CD4-positive, alpha-beta T cell (primary cell): Measurements from ENCODE around the gene DARS1. TPM values are rescaled to one million over a fixed set of nuclear protein-coding genes. Genes with fewer than 3 reads are reported as not detected.

Source experiments
- ATAC-seq: fragments of 200-7000 bp; cut with Tn5 transposase; one replicate; pipeline ENCODE4 v1.10.0; 2022; ENCODE audit warnings: mild to moderate bottlenecking; ENCODE audit not compliant: poor library complexity
- CTCF ChIA-PET: fragments of 350-600 bp; sonication (Branson Sonifier 250); formaldehyde crosslinking; loops from one replicate; lab custom pipeline; 2021; ENCODE audit warnings: antibody characterized with exemption, inconsistent platforms; lab: Charles Lee
- POLR2A ChIA-PET: fragments of 350-600 bp; sonication (Branson Sonifier 250); formaldehyde crosslinking; loops from one replicate; lab custom pipeline; 2021; ENCODE audit warnings: antibody characterized with exemption, inconsistent platforms; lab: Charles Lee
- DNase-seq, 14 experiments: peaks; one replicate each; pipeline ENCODE4 v3.0.0-alpha.2; 2013 to 2020; ENCODE audit warnings: mixed read lengths in 2 of 14
- H3K27ac ChIP-seq, 2 donors: one replicate each; pipeline versions ENCODE4 v1.5.1 to v1.7.0; 2013; ENCODE audit warnings: low read length in 2 of 2, low read depth in 1 of 2, mild to moderate bottlenecking in 1 of 2
- H3K27me3 ChIP-seq, 2 experiments: 1 replicate in 1 of 2; 2 replicates in 1 of 2; pipeline versions ENCODE4 v1.6.1 to v1.7.0; 2013; ENCODE audit warnings: low read length in 2 of 2, control low read depth in 1 of 2, mild to moderate bottlenecking in 1 of 2, moderate library complexity in 1 of 2; ENCODE audit not compliant: insufficient read depth in 2 of 2, control insufficient read depth in 1 of 2
- H3K36me3 ChIP-seq: one replicate; pipeline ENCODE4 v1.6.1; 2013; ENCODE audit warnings: low read length, control low read depth; ENCODE audit not compliant: insufficient read depth
- H3K4me1 ChIP-seq: one replicate; pipeline ENCODE4 v1.6.1; 2013; ENCODE audit warnings: low read length, control low read depth; ENCODE audit not compliant: insufficient read depth
- H3K4me3 ChIP-seq: one replicate; pipeline ENCODE4 v1.5.1; 2013; ENCODE audit warnings: mild to moderate bottlenecking, low read length, moderate library complexity
- H3K9me3 ChIP-seq, 2 experiments: 1 replicate in 1 of 2; 2 replicates in 1 of 2; pipeline versions ENCODE4 v1.6.1 to v1.7.0; 2013; ENCODE audit warnings: low read length in 2 of 2, mild to moderate bottlenecking in 2 of 2, control low read depth in 1 of 2, moderate library complexity in 1 of 2; ENCODE audit not compliant: control insufficient read depth in 1 of 2, insufficient read depth in 1 of 2
- H3K27ac Mint-ChIP-seq: one replicate; pipeline ENCODE4 v1.8.0; 2020; ENCODE audit warnings: mixed read lengths
- H3K27me3 Mint-ChIP-seq: one replicate; pipeline ENCODE4 v1.8.0; 2021; ENCODE audit warnings: mixed read lengths
- H3K36me3 Mint-ChIP-seq: one replicate; pipeline ENCODE4 v1.8.0; 2021; ENCODE audit warnings: low read depth, mixed read lengths
- H3K4me1 Mint-ChIP-seq: one replicate; pipeline ENCODE4 v1.8.0; 2021; ENCODE audit warnings: low read depth, mixed read lengths
- H3K4me3 Mint-ChIP-seq: one replicate; pipeline ENCODE4 v1.8.0; 2020; ENCODE audit warnings: mild to moderate bottlenecking, mixed read lengths
- H3K9me3 Mint-ChIP-seq: one replicate; pipeline ENCODE4 v1.8.0; 2020; ENCODE audit warnings: mixed read lengths
- intact Hi-C, 2 experiments: fragments of 100-400 bp; cut with DNase I in 1 of 2; cut with micrococcal nuclease in 1 of 2; formaldehyde crosslinking; loops; one replicate each; pipeline versions ENCODE4 v1.15.1 to v1.9.0; 2023 to 2025; cut with DNase I, micrococcal nuclease
- total RNA-seq, 174 experiments: library from RNA in 2 of 174; stranded (reverse) in 2 of 174; gene quantifications; one replicate each; pipeline ENCODE4 v1.2.3 and lab custom pipeline; 2021 to 2026
- TF ChIP-seq, protein P1 (sequence below): fragments of 200-600 bp; IDR thresholded peaks from one replicate; pipeline ENCODE4 v1.8.0; 2022; ENCODE audit warnings: antibody characterized with exemption, mild to moderate bottlenecking

Gene DARS1
- total RNA-seq, 2 experiments from 2014 or later, result 38.2 to 41.7 TPM

DNA sequence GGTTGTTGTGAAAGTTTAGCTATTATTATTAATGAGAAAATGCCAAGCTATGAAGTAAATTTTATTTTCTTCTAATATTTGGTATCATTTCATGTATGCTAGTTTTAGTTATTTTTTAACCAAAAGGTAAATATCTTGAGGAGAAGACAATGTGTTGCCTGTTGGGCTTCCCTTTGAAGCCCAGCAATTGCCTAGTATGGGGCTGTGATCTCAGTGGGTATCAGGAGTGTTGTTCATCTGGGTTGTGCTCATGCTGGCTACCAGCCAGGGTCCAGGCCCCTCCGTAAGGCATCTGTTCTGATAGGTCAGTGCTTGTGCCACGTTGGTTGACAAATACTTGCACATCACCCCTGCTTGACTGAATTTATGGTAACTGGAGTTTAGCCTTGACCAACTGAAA, 38.0 kb upstream of the DARS1 start:
- ChIA-PET POLR2A (interaction anchor here (1.0 kb wide), 1 partner anchor 34 kb away, joined by 3 read pairs; no protein-coding TSS in a partner anchor), CTCF (interaction anchor here (0.9 to 1.8 kb wide), 2 partner anchors 11 to 13 kb away, joined by 3 to 4 read pairs; no protein-coding TSS in a partner anchor)
- Mint-ChIP-seq H3K27me3 (no peaks in the 10 kb centered on the region), H3K27ac (no peak overlapping the region), H3K4me3 (no peak overlapping the region), H3K4me1 (peaks cover 13% of the 10 kb centered on the region), H3K9me3 (no peaks in the 10 kb centered on the region), H3K36me3 (no peaks in the 10 kb centered on the region)
- Histone ChIP-seq H3K4me3 (no peak overlapping the region), H3K27ac (no peak overlapping the region), H3K27me3 (no peaks in the 10 kb centered on the region), H3K36me3 (no peaks in the 10 kb centered on the region), H3K4me1 (peaks cover 4% of the 10 kb centered on the region), H3K9me3 (peaks cover 0 to 6% of the 10 kb centered on the region in 2 experiments)
- DNase-seq (no peak), ATAC-seq (no peak)
- intact Hi-C loops, result no loop called here
- TF ChIP-seq, protein P1, sequence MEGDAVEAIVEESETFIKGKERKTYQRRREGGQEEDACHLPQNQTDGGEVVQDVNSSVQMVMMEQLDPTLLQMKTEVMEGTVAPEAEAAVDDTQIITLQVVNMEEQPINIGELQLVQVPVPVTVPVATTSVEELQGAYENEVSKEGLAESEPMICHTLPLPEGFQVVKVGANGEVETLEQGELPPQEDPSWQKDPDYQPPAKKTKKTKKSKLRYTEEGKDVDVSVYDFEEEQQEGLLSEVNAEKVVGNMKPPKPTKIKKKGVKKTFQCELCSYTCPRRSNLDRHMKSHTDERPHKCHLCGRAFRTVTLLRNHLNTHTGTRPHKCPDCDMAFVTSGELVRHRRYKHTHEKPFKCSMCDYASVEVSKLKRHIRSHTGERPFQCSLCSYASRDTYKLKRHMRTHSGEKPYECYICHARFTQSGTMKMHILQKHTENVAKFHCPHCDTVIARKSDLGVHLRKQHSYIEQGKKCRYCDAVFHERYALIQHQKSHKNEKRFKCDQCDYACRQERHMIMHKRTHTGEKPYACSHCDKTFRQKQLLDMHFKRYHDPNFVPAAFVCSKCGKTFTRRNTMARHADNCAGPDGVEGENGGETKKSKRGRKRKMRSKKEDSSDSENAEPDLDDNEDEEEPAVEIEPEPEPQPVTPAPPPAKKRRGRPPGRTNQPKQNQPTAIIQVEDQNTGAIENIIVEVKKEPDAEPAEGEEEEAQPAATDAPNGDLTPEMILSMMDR, result no peak

DNA sequence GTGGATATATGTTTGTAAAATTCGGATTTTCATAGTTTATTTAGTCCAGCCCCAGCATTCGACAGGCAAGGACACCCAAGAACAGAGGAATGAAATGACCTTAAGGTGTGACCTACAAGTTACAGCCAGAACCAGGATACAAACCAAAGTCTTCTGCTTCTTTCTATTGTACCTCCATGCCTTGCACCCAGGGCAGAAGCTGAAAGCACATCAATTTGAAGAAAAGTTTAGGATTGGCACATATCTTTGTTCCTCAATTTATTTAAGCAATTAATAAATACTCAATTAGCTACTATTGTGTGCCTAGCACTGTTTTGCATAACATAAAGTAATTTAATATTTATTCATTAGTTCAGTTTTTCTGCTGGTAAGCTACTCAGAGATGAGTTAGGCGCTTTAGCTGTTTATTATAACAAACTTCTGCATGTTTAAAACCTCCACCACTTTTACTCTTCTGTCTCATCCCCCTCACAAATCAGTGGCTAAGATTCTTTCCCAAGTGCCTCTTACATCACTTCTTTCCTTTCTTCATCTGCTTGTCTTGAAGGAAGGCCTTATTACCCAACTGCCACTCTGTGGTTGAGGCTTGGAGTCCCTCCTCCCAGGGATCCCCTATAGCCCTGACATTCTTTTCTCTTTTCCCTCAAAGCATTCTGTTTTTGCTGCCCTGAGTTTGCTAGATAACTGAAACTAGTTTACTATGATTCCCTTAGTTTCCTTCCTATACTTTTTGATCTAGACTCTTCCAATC, 37.1 kb upstream of the DARS1 start:
- ATAC-seq (no peak), DNase-seq (peak in 2 of 14 experiments; percentile 32 to 42)
- TF ChIP-seq, protein P1, result no peak
- Mint-ChIP-seq H3K4me3 (no peak overlapping the region), H3K27ac (no peak overlapping the region), H3K9me3 (no peaks in the 10 kb centered on the region), H3K36me3 (no peaks in the 10 kb centered on the region), H3K27me3 (no peaks in the 10 kb centered on the region), H3K4me1 (peaks cover 13% of the 10 kb centered on the region)
- CTCF ChIA-PET, result interaction anchor here (0.9 to 1.8 kb wide), 2 partner anchors 12 to 13 kb away, joined by 3 to 4 read pairs; no protein-coding TSS in a partner anchor
- Histone ChIP-seq H3K4me1 (peaks cover 4% of the 10 kb centered on the region), H3K27me3 (no peaks in the 10 kb centered on the region), H3K9me3 (peaks cover 0 to 6% of the 10 kb centered on the region in 2 experiments), H3K4me3 (no peak overlapping the region), H3K36me3 (no peaks in the 10 kb centered on the region), H3K27ac (no peak overlapping the region)
- intact Hi-C loops, result no loop called here
- POLR2A ChIA-PET, result interaction anchor here (1.0 kb wide), 1 partner anchor 35 kb away, joined by 3 read pairs; no protein-coding TSS in a partner anchor

DNA sequence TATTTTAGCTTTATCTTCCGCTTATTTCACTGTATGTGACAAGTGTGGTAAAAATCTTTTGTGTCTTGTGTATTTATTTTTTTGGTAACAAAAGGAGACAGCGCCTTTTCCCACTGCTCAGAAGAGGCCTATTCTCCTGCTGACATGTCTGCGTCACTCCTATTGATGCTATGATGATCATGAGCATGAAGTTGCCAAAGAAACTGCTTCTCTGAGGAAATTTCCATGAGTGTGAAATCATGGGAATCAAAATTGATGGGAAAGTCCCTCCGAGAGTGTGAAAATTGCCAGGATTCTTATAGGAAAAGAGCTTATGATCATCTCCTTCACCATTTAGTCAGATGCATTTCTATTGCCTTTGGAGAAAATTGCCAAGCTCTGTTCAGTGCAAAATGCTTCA, 36.5 kb upstream of the DARS1 start:
- H3K4me3 Mint-ChIP-seq, result no peak overlapping the region
- H3K36me3 ChIP-seq, result no peaks in the 10 kb centered on the region
- DNase-seq, result no peak
- ChIA-PET CTCF (interaction anchor here (0.8 to 1.8 kb wide), 2 partner anchors 11 to 14 kb away, joined by 3 to 4 read pairs; no protein-coding TSS in a partner anchor), POLR2A (interaction anchor here (0.7 kb wide), 1 partner anchor 30 kb away, joined by 3 read pairs; no protein-coding TSS in a partner anchor)
- H3K36me3 Mint-ChIP-seq, result no peaks in the 10 kb centered on the region
- peaks cover 0 to 6% of the 10 kb centered on the region in 2 experiments for H3K9me3 ChIP-seq
- H3K9me3 Mint-ChIP-seq, result no peaks in the 10 kb centered on the region
- H3K27me3 ChIP-seq, result no peaks in the 10 kb centered on the region
- no peak overlapping the region for H3K27ac Mint-ChIP-seq
- peaks cover 13% of the 10 kb centered on the region for H3K4me1 Mint-ChIP-seq
- H3K4me3 ChIP-seq, result no peak overlapping the region
- TF ChIP-seq, protein P1, result no peak
- no peaks in the 10 kb centered on the region for H3K27me3 Mint-ChIP-seq
- peaks cover 4% of the 10 kb centered on the region for H3K4me1 ChIP-seq
- no peak overlapping the region for H3K27ac ChIP-seq
- intact Hi-C loops, result no loop called here
- no peak for ATAC-seq
